ENCODE measurements around the gene COPG1. TPM values are rescaled to one million over a fixed set of nuclear protein-coding genes. Genes with fewer than 3 reads are reported as not detected.
A peak's percentile ranks its signal among the peaks of the same experiment; 100 is the strongest.
"Not testable (repeated sequence)": the region's sequence is repeated elsewhere in the genome, so short reads cannot be mapped to it uniquely, and the experiment has no call there.

The COPG1 gene
- total RNA-seq, 2 donors from 2014 or later: 101 to 102 TPM

DNA sequence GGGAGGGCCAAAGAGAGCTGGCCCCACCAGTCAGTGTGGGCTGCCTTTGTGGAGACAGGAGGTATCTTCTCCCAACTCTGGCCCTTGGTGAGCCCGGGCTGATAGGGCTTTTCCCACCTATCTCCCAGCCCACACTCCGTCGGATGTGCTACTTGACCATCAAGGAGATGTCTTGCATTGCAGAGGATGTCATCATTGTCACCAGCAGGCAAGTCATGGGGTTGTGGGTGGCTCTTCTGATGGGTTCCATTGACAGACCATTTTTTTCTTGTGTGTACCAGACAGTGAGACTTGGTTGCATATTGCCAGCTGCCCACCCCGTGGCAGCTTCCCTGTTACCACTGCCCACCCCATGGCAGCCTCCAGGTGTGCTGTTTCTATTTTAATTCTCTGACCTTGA is 3.3 kb downstream of the COPG1 start:
- DNase-seq (no peak), ATAC-seq (no peak)
- Mint-ChIP-seq H3K27me3 (no peaks in the 10 kb centered on the region), H3K27ac (no peak overlapping the region), H3K36me3 (ENCODE audit: low read depth) (peaks cover 3% of the 10 kb centered on the region), H3K4me3 (no peak overlapping the region), H3K4me1 (peaks cover 27% of the 10 kb centered on the region)
- H3K9me3 ChIP-seq (ENCODE audit: control insufficient read depth, low read length, poor library complexity, severe bottlenecking): no peaks in the 10 kb centered on the region

DNA sequence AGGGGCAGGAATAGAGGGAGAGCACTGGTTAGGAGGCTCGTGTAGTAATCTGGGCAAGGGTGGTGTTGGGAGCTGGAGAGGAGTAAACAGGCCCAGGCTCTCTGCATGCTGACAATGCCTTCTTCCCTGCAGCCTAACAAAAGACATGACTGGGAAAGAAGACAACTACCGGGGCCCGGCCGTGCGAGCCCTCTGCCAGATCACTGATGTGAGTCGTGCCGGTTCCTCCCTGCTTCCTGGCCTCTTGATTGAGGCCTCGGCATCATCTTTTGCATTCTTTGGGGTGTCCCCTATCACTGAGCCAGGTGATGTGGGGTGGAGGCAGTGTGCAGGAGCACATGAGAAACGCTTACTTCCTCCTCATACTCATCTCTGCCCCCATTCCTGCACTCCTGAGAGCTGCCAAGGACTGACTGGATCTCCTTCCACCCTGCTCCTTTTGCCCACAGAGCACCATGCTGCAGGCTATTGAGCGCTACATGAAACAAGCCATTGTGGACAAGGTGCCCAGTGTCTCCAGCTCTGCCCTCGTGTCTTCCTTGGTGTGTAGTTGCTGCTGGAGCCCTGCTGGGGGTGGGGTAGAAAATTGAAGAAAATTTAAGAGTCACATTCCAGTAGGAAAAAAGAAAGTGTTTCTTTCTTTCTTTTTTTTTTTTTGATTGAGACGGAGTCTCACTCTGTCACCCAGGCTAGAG is 5.3 kb downstream of the COPG1 start:
- no peaks in the 10 kb centered on the region for H3K9me3 ChIP-seq (ENCODE audit: control insufficient read depth, low read length, poor library complexity, severe bottlenecking)
- DNase-seq (no peak), ATAC-seq (no peak)
- peaks cover 16% of the 10 kb centered on the region for H3K4me1 Mint-ChIP-seq
- peaks cover 5% of the 10 kb centered on the region for H3K36me3 Mint-ChIP-seq (ENCODE audit: low read depth)
- no peaks in the 10 kb centered on the region for H3K27me3 Mint-ChIP-seq
- H3K4me3 Mint-ChIP-seq: no peak overlapping the region
- H3K27ac Mint-ChIP-seq: peak overlapping the region; percentile 9

DNA sequence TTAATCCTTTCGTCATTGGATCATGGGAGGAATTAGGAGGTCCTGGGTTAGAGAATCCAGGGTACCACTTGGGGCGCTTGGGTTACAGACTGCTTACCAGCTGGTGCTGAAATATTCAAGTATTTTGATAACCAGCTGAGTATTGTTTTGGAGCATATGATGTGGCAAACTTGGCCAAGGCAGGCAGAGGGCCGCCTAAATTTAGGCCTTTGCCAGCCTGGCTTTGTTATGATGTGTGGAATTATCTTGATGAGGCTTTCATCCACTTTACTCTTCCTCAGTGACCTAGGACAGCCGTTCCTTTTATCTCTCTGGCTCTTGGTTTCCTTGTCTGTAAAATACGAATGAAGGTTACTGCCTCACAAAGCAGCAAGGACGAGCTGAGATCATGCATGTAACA is 6.9 kb downstream of the COPG1 start:
- no peaks in the 10 kb centered on the region for H3K9me3 ChIP-seq (ENCODE audit: control insufficient read depth, low read length, poor library complexity, severe bottlenecking)
- peaks cover 11% of the 10 kb centered on the region for H3K36me3 Mint-ChIP-seq (ENCODE audit: low read depth)
- ATAC-seq (no peak), DNase-seq (no peak)
- no peak overlapping the region for H3K4me3 Mint-ChIP-seq
- H3K27ac Mint-ChIP-seq: no peak overlapping the region
- H3K27me3 Mint-ChIP-seq: no peaks in the 10 kb centered on the region
- H3K4me1 Mint-ChIP-seq: peaks cover 12% of the 10 kb centered on the region

DNA sequence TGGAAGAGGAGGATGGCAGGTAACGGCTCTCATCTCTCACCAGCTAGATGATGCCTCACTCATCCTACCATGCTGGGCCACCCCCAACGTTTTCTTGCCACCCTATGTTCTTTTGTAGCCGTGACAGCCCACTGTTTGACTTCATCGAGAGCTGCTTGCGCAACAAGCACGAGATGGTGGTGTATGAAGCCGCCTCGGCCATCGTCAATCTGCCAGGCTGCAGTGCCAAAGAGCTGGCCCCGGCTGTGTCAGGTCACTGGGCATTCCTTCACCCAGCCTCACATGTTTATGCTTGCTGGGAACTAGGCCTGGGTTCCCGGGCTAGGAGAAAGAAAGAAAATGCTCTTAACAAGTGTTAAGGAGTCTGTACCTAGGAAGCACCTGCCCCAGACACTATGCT is 8.2 kb downstream of the COPG1 start:
- DNase-seq: no peak
- peaks cover 10% of the 10 kb centered on the region for H3K4me1 Mint-ChIP-seq
- H3K4me3 Mint-ChIP-seq: no peak overlapping the region
- H3K27ac Mint-ChIP-seq: peak overlapping the region; percentile 11
- H3K9me3 ChIP-seq (ENCODE audit: control insufficient read depth, low read length, poor library complexity, severe bottlenecking): no peaks in the 10 kb centered on the region
- no peaks in the 10 kb centered on the region for H3K27me3 Mint-ChIP-seq
- H3K36me3 Mint-ChIP-seq (ENCODE audit: low read depth): peaks cover 14% of the 10 kb centered on the region
- no peak for ATAC-seq

DNA sequence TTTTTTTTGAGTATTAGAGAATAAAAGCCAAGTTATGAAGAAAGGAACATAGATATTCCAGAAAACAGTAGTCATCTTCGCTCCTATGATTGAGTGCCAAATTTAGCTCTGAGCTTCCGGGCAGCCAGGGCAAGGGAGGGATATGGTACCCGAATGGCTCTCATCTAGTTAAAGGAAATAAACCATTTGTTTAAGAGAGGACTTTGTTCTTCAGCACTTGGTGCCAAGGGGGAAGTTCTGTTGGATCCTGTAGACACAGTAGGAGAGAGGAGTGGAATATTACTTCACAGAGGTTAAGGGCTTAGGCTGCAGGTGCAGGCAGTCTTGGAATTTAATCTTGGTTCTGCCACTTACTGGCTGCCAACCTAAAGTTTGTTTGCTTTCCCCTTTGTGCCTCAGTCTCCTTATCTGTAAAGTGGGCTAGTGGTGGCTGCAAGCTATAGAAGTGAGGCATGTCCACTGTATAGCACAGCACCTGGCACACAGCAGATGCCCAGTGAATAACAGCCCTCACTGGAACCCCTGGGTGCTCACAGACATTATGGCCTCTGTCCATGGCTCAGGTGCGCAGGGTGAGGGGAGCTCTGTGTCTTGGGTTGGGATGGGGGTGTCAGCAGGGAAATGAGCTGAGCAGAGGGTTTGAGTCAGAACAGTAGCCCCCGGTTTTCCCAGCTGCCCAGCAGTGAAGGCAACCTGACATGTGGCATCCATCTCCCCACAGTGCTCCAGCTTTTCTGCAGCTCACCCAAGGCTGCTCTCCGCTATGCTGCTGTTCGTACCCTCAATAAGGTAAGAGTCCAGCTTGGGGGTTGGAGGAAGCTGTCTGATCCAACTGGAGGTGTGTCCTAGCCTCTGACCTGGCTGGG is 10.4 kb downstream of the COPG1 start:
- Mint-ChIP-seq H3K4me3 (no peak overlapping the region), H3K27ac (no peak overlapping the region), H3K36me3 (ENCODE audit: low read depth) (peaks cover 23% of the 10 kb centered on the region), H3K27me3 (no peaks in the 10 kb centered on the region), H3K4me1 (peaks cover 14% of the 10 kb centered on the region)
- DNase-seq (no peak), ATAC-seq (no peak)
- no peaks in the 10 kb centered on the region for H3K9me3 ChIP-seq (ENCODE audit: control insufficient read depth, low read length, poor library complexity, severe bottlenecking)

DNA sequence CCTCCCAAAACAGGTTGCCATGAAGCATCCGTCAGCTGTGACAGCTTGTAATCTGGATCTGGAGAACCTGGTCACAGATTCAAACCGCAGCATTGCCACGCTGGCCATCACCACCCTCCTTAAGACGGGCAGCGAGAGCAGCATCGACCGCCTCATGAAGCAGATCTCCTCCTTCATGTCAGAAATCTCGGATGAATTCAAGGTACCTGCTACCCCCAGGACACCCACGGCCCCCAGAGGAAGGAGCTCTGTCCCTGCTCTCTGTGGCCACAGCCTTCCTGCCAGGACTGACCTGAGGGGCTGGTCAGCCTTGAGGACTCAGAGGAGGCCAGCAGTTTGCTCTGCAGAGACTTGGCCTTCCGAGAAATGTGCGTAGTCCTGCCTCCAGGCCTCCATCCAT is 11.2 kb downstream of the COPG1 start:
- no peaks in the 10 kb centered on the region for H3K27me3 Mint-ChIP-seq
- H3K36me3 Mint-ChIP-seq (ENCODE audit: low read depth): peaks cover 23% of the 10 kb centered on the region
- peaks cover 14% of the 10 kb centered on the region for H3K4me1 Mint-ChIP-seq
- DNase-seq (no peak), ATAC-seq (no peak)
- no peak overlapping the region for H3K27ac Mint-ChIP-seq
- H3K4me3 Mint-ChIP-seq: no peak overlapping the region
- H3K9me3 ChIP-seq (ENCODE audit: control insufficient read depth, low read length, poor library complexity, severe bottlenecking): no peaks in the 10 kb centered on the region

DNA sequence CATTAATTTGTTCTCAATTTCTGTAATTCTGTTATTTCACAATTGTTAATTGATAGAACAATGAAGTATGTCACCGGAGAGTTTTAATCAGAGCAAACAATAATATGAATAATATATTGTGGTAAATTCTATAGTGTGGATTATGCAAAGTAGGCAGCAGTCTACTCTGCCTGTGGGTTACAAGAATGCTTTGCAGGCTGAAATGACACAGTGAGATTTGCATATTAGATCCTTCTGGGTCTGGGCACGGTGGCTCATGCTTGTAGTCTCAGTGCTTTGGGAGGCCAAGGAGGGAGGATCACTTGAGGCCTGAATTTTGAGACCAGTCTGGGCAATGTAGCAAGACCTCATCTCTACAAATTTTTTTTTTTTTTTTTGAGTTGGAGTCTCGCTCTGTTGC is 12.5 kb downstream of the COPG1 start:
- H3K9me3 ChIP-seq (ENCODE audit: control insufficient read depth, low read length, poor library complexity, severe bottlenecking): no peaks in the 10 kb centered on the region
- ATAC-seq: no peak
- no peak overlapping the region for H3K4me3 Mint-ChIP-seq
- no peak for DNase-seq
- peaks cover 23% of the 10 kb centered on the region for H3K36me3 Mint-ChIP-seq (ENCODE audit: low read depth)
- H3K27ac Mint-ChIP-seq: peak overlapping the region; percentile 27
- peaks cover 12% of the 10 kb centered on the region for H3K4me1 Mint-ChIP-seq
- no peaks in the 10 kb centered on the region for H3K27me3 Mint-ChIP-seq

DNA sequence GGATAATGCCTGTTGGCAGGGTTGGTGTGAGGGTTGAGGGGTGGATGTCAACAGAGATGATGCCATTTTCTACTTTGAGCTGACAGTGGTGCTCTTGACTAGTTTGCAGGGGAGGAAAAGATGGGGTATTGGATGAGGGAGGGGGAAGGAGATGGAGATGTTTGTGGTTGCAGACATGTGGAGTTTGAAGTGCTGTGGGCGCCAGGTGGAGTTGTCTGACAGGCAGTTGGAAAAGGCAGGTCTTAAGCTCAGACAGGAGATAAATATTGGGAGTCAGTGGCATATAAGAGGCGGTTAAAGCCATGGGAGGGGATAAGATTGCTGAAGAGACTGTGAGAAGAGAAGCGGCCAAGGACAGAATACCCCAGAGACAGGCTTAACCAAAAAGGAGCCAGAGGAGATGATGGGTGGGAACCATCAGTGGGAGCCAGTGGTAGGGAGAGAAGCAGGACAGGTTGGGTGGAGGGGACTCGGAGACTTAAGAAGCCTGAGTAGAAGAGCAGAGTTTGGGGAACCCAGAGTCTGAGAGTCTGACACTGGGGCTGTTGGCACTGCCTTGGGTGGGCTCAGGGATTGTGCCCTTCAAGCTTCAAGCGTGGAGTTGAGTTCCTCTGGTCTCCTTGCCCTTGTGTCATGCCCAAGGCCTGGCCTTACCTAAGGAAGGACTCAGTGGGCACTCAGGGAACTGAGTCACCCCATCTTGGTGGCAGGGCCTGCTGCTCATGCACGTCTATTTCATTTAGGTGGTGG is 13.9 kb downstream of the COPG1 start:
- Mint-ChIP-seq H3K27me3 (no peaks in the 10 kb centered on the region), H3K4me3 (peak overlapping the region; percentile 61), H3K27ac (peak overlapping the region; percentile 93), H3K36me3 (ENCODE audit: low read depth) (peaks cover 23% of the 10 kb centered on the region), H3K4me1 (peaks cover 12% of the 10 kb centered on the region)
- ATAC-seq: no peak
- DNase-seq: no peak
- H3K9me3 ChIP-seq (ENCODE audit: control insufficient read depth, low read length, poor library complexity, severe bottlenecking): no peaks in the 10 kb centered on the region

DNA sequence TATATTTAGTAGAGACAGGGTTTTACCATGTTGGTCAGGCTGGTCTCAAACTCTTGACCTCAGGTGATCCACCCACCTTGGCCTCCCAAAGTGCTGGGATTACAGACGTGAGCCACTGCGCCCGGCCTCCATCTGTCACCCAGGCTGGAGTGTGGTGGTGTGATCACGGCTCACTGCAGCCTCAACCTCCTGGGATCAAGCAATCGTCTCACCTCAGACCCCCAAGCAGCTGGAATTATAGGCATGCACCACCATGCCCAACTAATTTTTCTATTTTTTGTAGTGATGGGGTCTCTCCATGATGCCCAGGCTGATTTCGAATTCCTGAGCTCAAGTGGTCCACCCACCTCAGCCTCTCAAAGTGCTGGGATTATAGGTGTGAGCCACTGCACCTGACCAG is 15.6 kb downstream of the COPG1 start:
- not testable (repeated sequence) for H3K27me3 Mint-ChIP-seq; DNase-seq; H3K27ac Mint-ChIP-seq; H3K4me1 Mint-ChIP-seq; H3K4me3 Mint-ChIP-seq; ATAC-seq; H3K9me3 ChIP-seq (ENCODE audit: control insufficient read depth, low read length, poor library complexity, severe bottlenecking)
- peaks cover 24% of the 10 kb centered on the region for H3K36me3 Mint-ChIP-seq (ENCODE audit: low read depth)

DNA sequence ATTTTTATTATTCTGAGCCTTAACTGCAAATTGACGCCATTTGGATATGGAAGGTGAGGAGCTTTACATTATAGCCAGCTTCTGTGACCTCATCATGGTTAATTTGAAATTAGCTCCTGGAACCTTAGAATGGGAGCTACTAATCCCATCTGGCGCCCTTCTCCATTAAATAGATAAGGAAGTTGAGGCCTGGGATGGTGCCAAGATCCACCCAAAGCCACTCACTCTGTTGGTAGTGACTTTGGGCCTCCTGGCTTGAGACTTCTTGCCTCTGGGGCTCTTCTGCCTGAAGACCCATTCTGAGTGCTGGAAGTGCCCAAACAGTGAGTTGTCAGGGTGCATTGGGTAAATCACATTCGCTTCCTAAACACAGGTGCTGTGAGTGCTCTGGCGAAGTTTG is 17.2 kb downstream of the COPG1 start:
- H3K9me3 ChIP-seq (ENCODE audit: control insufficient read depth, low read length, poor library complexity, severe bottlenecking): no peaks in the 10 kb centered on the region
- Mint-ChIP-seq H3K36me3 (ENCODE audit: low read depth) (peaks cover 21% of the 10 kb centered on the region), H3K27ac (peak overlapping the region; percentile 21), H3K4me3 (no peak overlapping the region), H3K27me3 (no peaks in the 10 kb centered on the region), H3K4me1 (peaks cover 4% of the 10 kb centered on the region)
- ATAC-seq (no peak), DNase-seq (no peak)

DNA sequence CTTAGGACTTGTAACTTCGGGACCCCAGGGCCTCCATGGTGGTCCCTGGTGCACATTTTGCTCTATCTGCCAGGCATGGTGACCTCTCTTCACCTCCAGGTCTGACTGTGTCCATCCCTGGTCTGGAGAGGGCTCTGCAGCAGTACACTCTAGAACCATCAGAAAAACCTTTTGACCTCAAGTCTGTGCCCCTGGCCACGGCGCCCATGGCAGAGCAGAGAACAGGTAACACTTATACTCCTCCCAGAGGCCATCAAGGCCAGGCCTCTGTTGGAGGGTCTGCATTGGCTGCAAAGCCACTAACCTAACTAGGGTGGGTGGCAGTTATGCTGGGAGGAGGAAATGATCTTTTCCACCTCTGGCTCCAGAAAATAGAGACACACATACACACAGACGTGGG is 19.0 kb downstream of the COPG1 start:
- no peak overlapping the region for H3K4me3 Mint-ChIP-seq
- H3K4me1 Mint-ChIP-seq: no peaks in the 10 kb centered on the region
- DNase-seq (no peak), ATAC-seq (no peak)
- H3K36me3 Mint-ChIP-seq (ENCODE audit: low read depth): peaks cover 13% of the 10 kb centered on the region
- H3K27me3 Mint-ChIP-seq: no peaks in the 10 kb centered on the region
- peak overlapping the region; percentile 29 for H3K27ac Mint-ChIP-seq
- no peaks in the 10 kb centered on the region for H3K9me3 ChIP-seq (ENCODE audit: control insufficient read depth, low read length, poor library complexity, severe bottlenecking)

DNA sequence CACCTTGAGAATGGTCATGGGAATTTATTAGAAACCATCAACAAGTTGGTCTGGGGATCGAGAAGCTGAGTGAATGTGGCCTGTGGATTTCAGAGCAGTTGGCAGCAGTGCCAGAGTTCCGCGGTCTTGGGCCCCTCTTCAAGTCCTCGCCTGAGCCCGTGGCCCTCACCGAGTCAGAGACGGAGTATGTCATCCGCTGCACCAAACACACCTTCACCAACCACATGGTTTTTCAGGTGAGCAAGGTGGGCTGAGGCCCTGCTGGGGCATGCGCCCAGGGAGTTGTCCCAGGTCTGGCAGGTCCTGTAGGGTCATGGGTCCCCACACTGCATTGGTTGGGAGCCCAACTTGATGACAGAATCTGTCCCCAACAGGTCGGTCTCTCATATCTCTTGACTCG is 22.3 kb downstream of the COPG1 start:
- peaks cover 8% of the 10 kb centered on the region for H3K4me1 Mint-ChIP-seq
- no peak for ATAC-seq
- peaks cover 14% of the 10 kb centered on the region for H3K36me3 Mint-ChIP-seq (ENCODE audit: low read depth)
- no peak overlapping the region for H3K4me3 Mint-ChIP-seq
- H3K27ac Mint-ChIP-seq: no peak overlapping the region
- no peak for DNase-seq
- H3K27me3 Mint-ChIP-seq: no peaks in the 10 kb centered on the region
- no peaks in the 10 kb centered on the region for H3K9me3 ChIP-seq (ENCODE audit: control insufficient read depth, low read length, poor library complexity, severe bottlenecking)

DNA sequence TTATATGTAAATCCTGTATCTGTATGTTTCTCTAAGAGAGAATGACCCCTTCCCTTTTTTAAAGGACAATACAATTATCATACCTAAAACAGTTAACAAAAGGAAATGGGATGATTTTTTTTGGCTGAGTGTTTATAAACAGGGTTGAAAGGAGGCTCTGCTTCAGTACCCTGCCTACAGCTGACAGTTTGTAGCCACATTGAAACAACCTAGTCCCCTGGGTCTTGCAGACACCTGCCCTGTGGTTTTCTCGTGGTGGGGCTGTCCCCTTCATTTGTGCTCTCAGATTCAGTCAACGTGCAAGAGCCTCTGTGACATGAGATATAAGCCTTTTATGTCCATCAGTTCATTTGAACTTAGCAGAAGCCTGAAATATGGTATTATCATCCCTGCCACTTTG is 27.0 kb downstream of the COPG1 start:
- Mint-ChIP-seq H3K4me3 (no peak overlapping the region), H3K27me3 (no peaks in the 10 kb centered on the region), H3K36me3 (ENCODE audit: low read depth) (peaks cover 11% of the 10 kb centered on the region), H3K27ac (peak overlapping the region; percentile 39), H3K4me1 (peaks cover 23% of the 10 kb centered on the region)
- no peak for ATAC-seq
- DNase-seq: no peak
- H3K9me3 ChIP-seq (ENCODE audit: control insufficient read depth, low read length, poor library complexity, severe bottlenecking): no peaks in the 10 kb centered on the region

Measured in T-helper 17 cell (primary cell).